ENCODE results near the gene METTL2A. TPM values are rescaled to one million over a fixed set of nuclear protein-coding genes. Genes with fewer than 3 reads are reported as not detected.
"Not testable (repeated sequence)": the region's sequence is repeated elsewhere in the genome, so short reads cannot be mapped to it uniquely, and the experiment has no call there.

Gene METTL2A
- total RNA-seq, 4 donors from 2014 or later: 1.5 to 18.9 (median 9.8) TPM

- Histone ChIP-seq H3K36me3 (peaks cover 0 to 10% (median 4%) of the 10 kb centered on the region in 4 donors), H3K4me3 (peak within 1 kb of the TSS; percentile 73 to 93 (median 83)), H3K4me1 (peaks cover 10 to 42% (median 27%) of the 10 kb centered on the region in 4 donors), H3K9me3 (no peaks in the 10 kb centered on the region), H3K27ac (peak within 1 kb of the TSS; percentile 93 to 100 (median 98)), H3K27me3 (no peaks in the 10 kb centered on the region)
- in situ Hi-C loops (cut with MboI; ENCODE audit: low pct_ligation_motif_present in 1 of 4, low pct_unique_long_range_greater_than_20kb in 1 of 4, low sequenced_read_pairs in 3 of 4) (no loop called here), intact Hi-C loops (cut with DNase I; ENCODE audit: low total_unique reads) (no loop called here)
- peak; percentile 82 for DNase-seq
- TF ChIP-seq EP300 (IDR thresholded peaks at IDR 0.05; ENCODE audit: low read depth) (no peak), POLR2A (IDR thresholded peaks at IDR 0.05) (no peak), POLR2AphosphoS5 (IDR thresholded peaks at IDR 0.05) (no peak), CTCF (IDR thresholded peaks at IDR 0.05) (no peak)
- 3% methylated on average over 6 of the region's 59 CpGs; no CpG with 5 or more reads in 1 of the 2 donors for WGBS, 2 donors (ENCODE audit: low coverage in 1 of 2)
Observed at GRCh38 chr17:62478424-62478879, 54.8 kb downstream of the METTL2A start, which contains the start of gene TLK2. Gene TLK2 (plus strand): TSS chr17:62478825. CDS start chr17:62481126, 2,301 bp downstream.

- in situ Hi-C loops (cut with MboI; ENCODE audit: low pct_ligation_motif_present in 1 of 4, low pct_unique_long_range_greater_than_20kb in 1 of 4, low sequenced_read_pairs in 3 of 4); intact Hi-C loops (cut with DNase I; ENCODE audit: low total_unique reads); H3K27me3 ChIP-seq; H3K9me3 ChIP-seq: not testable (repeated sequence)
- peak; percentile 31 for DNase-seq
- H3K36me3 ChIP-seq: peaks cover 0 to 10% (median 4%) of the 10 kb centered on the region in 4 donors
- 2% methylated on average over 22 of the region's 84 CpGs; no CpG with 5 or more reads in 1 of the 2 donors for whole genome bisulfite sequencing, 2 donors (ENCODE audit: low coverage in 1 of 2)
- H3K4me3 ChIP-seq: peak overlapping the region; percentile 73 to 93 (median 83)
- H3K4me1 ChIP-seq: peaks cover 10 to 36% (median 27%) of the 10 kb centered on the region in 4 donors
- H3K27ac ChIP-seq: peak overlapping the region; percentile 93 to 100 (median 98)
Observed at GRCh38 chr17:62478880-62479638, 55.4 kb downstream of the METTL2A start.

- H3K27ac ChIP-seq: peak overlapping the region; percentile 93 to 100 (median 98)
- in situ Hi-C loops (cut with MboI; ENCODE audit: low pct_ligation_motif_present in 1 of 4, low pct_unique_long_range_greater_than_20kb in 1 of 4, low sequenced_read_pairs in 3 of 4); H3K27me3 ChIP-seq; H3K9me3 ChIP-seq; intact Hi-C loops (cut with DNase I; ENCODE audit: low total_unique reads): not testable (repeated sequence)
- peak overlapping the region; percentile 73 to 93 (median 83) for H3K4me3 ChIP-seq
- peaks cover 10 to 39% (median 30%) of the 10 kb centered on the region in 4 donors for H3K4me1 ChIP-seq
- 1 to 2% methylated on average over 13 to 22 of the region's 22 CpGs for WGBS, 2 donors (ENCODE audit: low coverage in 1 of 2)
- peak; percentile 48 for DNase-seq
- peaks cover 0 to 10% (median 4%) of the 10 kb centered on the region in 4 donors for H3K36me3 ChIP-seq
Observed at GRCh38 chr17:62479639-62480258, 56.1 kb downstream of the METTL2A start.

GRCh38 chr17:62482553-62482952 is 58.9 kb downstream of the METTL2A start:
- H3K27ac ChIP-seq; DNase-seq; H3K4me3 ChIP-seq; H3K9me3 ChIP-seq; H3K27me3 ChIP-seq; in situ Hi-C loops (cut with MboI; ENCODE audit: low pct_ligation_motif_present in 1 of 4, low pct_unique_long_range_greater_than_20kb in 1 of 4, low sequenced_read_pairs in 3 of 4); intact Hi-C loops (cut with DNase I; ENCODE audit: low total_unique reads): not testable (repeated sequence)
- peaks cover 0 to 10% (median 4%) of the 10 kb centered on the region in 4 donors for H3K36me3 ChIP-seq
- 71 to 74% methylated on average over 3 of the region's 3 CpGs for WGBS, 2 donors (ENCODE audit: low coverage in 1 of 2)
- H3K4me1 ChIP-seq: peaks cover 8 to 50% (median 25%) of the 10 kb centered on the region in 4 donors

GRCh38 chr17:62490990-62491389 is 67.3 kb downstream of the METTL2A start:
- WGBS, 2 donors (ENCODE audit: low coverage in 1 of 2): 50 to 61% methylated on average over 1 of the region's 1 CpG
- H3K27me3 ChIP-seq; H3K27ac ChIP-seq; H3K9me3 ChIP-seq; intact Hi-C loops (cut with DNase I; ENCODE audit: low total_unique reads); in situ Hi-C loops (cut with MboI; ENCODE audit: low pct_ligation_motif_present in 1 of 4, low pct_unique_long_range_greater_than_20kb in 1 of 4, low sequenced_read_pairs in 3 of 4); DNase-seq; H3K36me3 ChIP-seq; H3K4me3 ChIP-seq: not testable (repeated sequence)
- peaks cover 0 to 12% (median 2%) of the 10 kb centered on the region in 4 donors for H3K4me1 ChIP-seq

GRCh38 chr17:62493049-62493655 is 69.5 kb downstream of the METTL2A start:
- H3K4me1 ChIP-seq; intact Hi-C loops (cut with DNase I; ENCODE audit: low total_unique reads); H3K27ac ChIP-seq; H3K27me3 ChIP-seq; DNase-seq; H3K4me3 ChIP-seq; in situ Hi-C loops (cut with MboI; ENCODE audit: low pct_ligation_motif_present in 1 of 4, low pct_unique_long_range_greater_than_20kb in 1 of 4, low sequenced_read_pairs in 3 of 4); H3K36me3 ChIP-seq; H3K9me3 ChIP-seq: not testable (repeated sequence)
- WGBS, 2 donors (ENCODE audit: low coverage in 1 of 2): 71 to 85% methylated on average over 2 to 5 of the region's 5 CpGs

- not testable (repeated sequence) for DNase-seq, H3K4me3 ChIP-seq
Observed at GRCh38 chr17:62494073-62494472, 70.4 kb downstream of the METTL2A start.

GRCh38 chr17:62496344-62496743 is 72.6 kb downstream of the METTL2A start:
- DNase-seq; H3K27me3 ChIP-seq; H3K9me3 ChIP-seq; in situ Hi-C loops (cut with MboI; ENCODE audit: low pct_ligation_motif_present in 1 of 4, low pct_unique_long_range_greater_than_20kb in 1 of 4, low sequenced_read_pairs in 3 of 4); intact Hi-C loops (cut with DNase I; ENCODE audit: low total_unique reads); H3K4me1 ChIP-seq; H3K4me3 ChIP-seq; H3K36me3 ChIP-seq; H3K27ac ChIP-seq: not testable (repeated sequence)
- 95 to 96% methylated on average over 3 to 4 of the region's 4 CpGs for WGBS, 2 donors (ENCODE audit: low coverage in 1 of 2)

More at GRCh38 chr17:62494073-62494472, 70.4 kb downstream of the METTL2A start:
- WGBS, 2 donors (ENCODE audit: low coverage in 1 of 2): 84% methylated on average over 7 of the region's 7 CpGs; no CpG with 5 or more reads in 1 of the 2 donors
- in situ Hi-C loops (cut with MboI; ENCODE audit: low pct_ligation_motif_present in 1 of 4, low pct_unique_long_range_greater_than_20kb in 1 of 4, low sequenced_read_pairs in 3 of 4); H3K27ac ChIP-seq; H3K4me1 ChIP-seq; H3K27me3 ChIP-seq; intact Hi-C loops (cut with DNase I; ENCODE audit: low total_unique reads); H3K9me3 ChIP-seq; H3K36me3 ChIP-seq: not testable (repeated sequence)

GRCh38 chr17:62498796-62499195 is 75.1 kb downstream of the METTL2A start:
- WGBS, 2 donors (ENCODE audit: low coverage in 1 of 2): 86 to 87% methylated on average over 3 to 8 of the region's 8 CpGs
- H3K27me3 ChIP-seq; H3K9me3 ChIP-seq; in situ Hi-C loops (cut with MboI; ENCODE audit: low pct_ligation_motif_present in 1 of 4, low pct_unique_long_range_greater_than_20kb in 1 of 4, low sequenced_read_pairs in 3 of 4); H3K27ac ChIP-seq; DNase-seq; H3K4me1 ChIP-seq; intact Hi-C loops (cut with DNase I; ENCODE audit: low total_unique reads); H3K4me3 ChIP-seq; H3K36me3 ChIP-seq: not testable (repeated sequence)

All from transverse colon (tissue), 4 donors.